Measurements from ENCODE around the gene NSF.

Gene NSF

GRCh38 chr17:46770439-46770817 is 180.0 kb downstream of the NSF start:
- POLR2A ChIA-PET = no interaction called here
- Histone ChIP-seq H3K4me3 (ENCODE audit: control insufficient read depth in 1 of 7, extremely low read depth in 1 of 7, insufficient read depth in 4 of 7, low read depth in 2 of 7, low read length in 6 of 7) (peak overlapping the region in 2 of 7 experiments; percentile 54), H3K4me1 (ENCODE audit: control extremely low read depth in 1 of 4, control insufficient read depth in 4 of 4, insufficient read depth in 4 of 4, low read length in 3 of 4) (peaks cover 0 to 39% (median 32%) of the 10 kb centered on the region in 4 experiments), H3K9me3 (ENCODE audit: control extremely low read depth in 1 of 5, control insufficient read depth in 4 of 5, insufficient read depth in 2 of 5, low read depth in 1 of 5, low read length in 4 of 5) (no peaks in the 10 kb centered on the region), H3K27me3 (replicated peaks in 2 of 5; ENCODE audit: control insufficient read depth in 4 of 5, insufficient read depth in 5 of 5, low read length in 4 of 5) (peaks cover 0 to 64% (median 24%) of the 10 kb centered on the region in 5 experiments), H3K36me3 (ENCODE audit: control insufficient read depth in 4 of 4, insufficient read depth in 4 of 4, low read length in 3 of 4) (no peaks in the 10 kb centered on the region), H3K27ac (ENCODE audit: insufficient read depth in 1 of 2, low read depth in 1 of 2, low read length in 2 of 2, poor library complexity in 1 of 2, severe bottlenecking in 2 of 2) (no peak overlapping the region)
- CTCF ChIA-PET = interaction anchor here (1.0 kb wide), 1 partner anchor 28 kb away, joined by 3 read pairs; no protein-coding TSS in a partner anchor
- no peak for DNase-seq
- WGBS (ENCODE audit: insufficient coverage) = 44% methylated on average over 14 of the region's 14 CpGs

- H3K9me3 ChIP-seq (ENCODE audit: control extremely low read depth in 1 of 5, control insufficient read depth in 4 of 5, insufficient read depth in 2 of 5, low read depth in 1 of 5, low read length in 4 of 5) = no peaks in the 10 kb centered on the region
- ChIA-PET CTCF (no interaction called here), POLR2A (no interaction called here)
- peaks cover 0 to 64% (median 24%) of the 10 kb centered on the region in 5 experiments for H3K27me3 ChIP-seq (replicated peaks in 2 of 5; ENCODE audit: control insufficient read depth in 4 of 5, insufficient read depth in 5 of 5, low read length in 4 of 5)
- H3K4me1 ChIP-seq (ENCODE audit: control extremely low read depth in 1 of 4, control insufficient read depth in 4 of 4, insufficient read depth in 4 of 4, low read length in 3 of 4) = peaks cover 0 to 39% (median 32%) of the 10 kb centered on the region in 4 experiments
- DNase-seq = peak in 2 of 3 donors; percentile 42 to 60
- H3K27ac ChIP-seq (ENCODE audit: insufficient read depth in 1 of 2, low read depth in 1 of 2, low read length in 2 of 2, poor library complexity in 1 of 2, severe bottlenecking in 2 of 2) = no peak overlapping the region
- WGBS (ENCODE audit: insufficient coverage) = under 1% methylated on average over 64 of the region's 73 CpGs
- no peaks in the 10 kb centered on the region for H3K36me3 ChIP-seq (ENCODE audit: control insufficient read depth in 4 of 4, insufficient read depth in 4 of 4, low read length in 3 of 4)
- H3K4me3 ChIP-seq (ENCODE audit: control insufficient read depth in 1 of 7, extremely low read depth in 1 of 7, insufficient read depth in 4 of 7, low read depth in 2 of 7, low read length in 6 of 7) = peak overlapping the region in 6 of 7 experiments; percentile 26 to 62 (median 54)
These were observed 180.5 kb downstream of the NSF start for GRCh38 chr17:46770818-46771560.

GRCh38 chr17:46771561-46772474 is 181.3 kb downstream of the NSF start:
- CTCF ChIA-PET = no interaction called here
- no peak overlapping the region for H3K27ac ChIP-seq (ENCODE audit: insufficient read depth in 1 of 2, low read depth in 1 of 2, low read length in 2 of 2, poor library complexity in 1 of 2, severe bottlenecking in 2 of 2)
- H3K9me3 ChIP-seq (ENCODE audit: control extremely low read depth in 1 of 5, control insufficient read depth in 4 of 5, insufficient read depth in 2 of 5, low read depth in 1 of 5, low read length in 4 of 5) = no peaks in the 10 kb centered on the region
- peak in 1 of 3 donors; percentile 36 for DNase-seq
- H3K27me3 ChIP-seq (replicated peaks in 2 of 5; ENCODE audit: control insufficient read depth in 4 of 5, insufficient read depth in 5 of 5, low read length in 4 of 5) = peaks cover 0 to 64% (median 26%) of the 10 kb centered on the region in 5 experiments
- POLR2A ChIA-PET = no interaction called here
- H3K36me3 ChIP-seq (ENCODE audit: control insufficient read depth in 4 of 4, insufficient read depth in 4 of 4, low read length in 3 of 4) = no peaks in the 10 kb centered on the region
- H3K4me1 ChIP-seq (ENCODE audit: control extremely low read depth in 1 of 4, control insufficient read depth in 4 of 4, insufficient read depth in 4 of 4, low read length in 3 of 4) = peaks cover 0 to 39% (median 32%) of the 10 kb centered on the region in 4 experiments
- under 1% methylated on average over 81 of the region's 135 CpGs for WGBS (ENCODE audit: insufficient coverage)
- peak overlapping the region; percentile 10 to 68 (median 60) for H3K4me3 ChIP-seq (ENCODE audit: control insufficient read depth in 1 of 7, extremely low read depth in 1 of 7, insufficient read depth in 4 of 7, low read depth in 2 of 7, low read length in 6 of 7)

- peaks cover 0 to 64% (median 26%) of the 10 kb centered on the region in 5 experiments for H3K27me3 ChIP-seq (replicated peaks in 2 of 5; ENCODE audit: control insufficient read depth in 4 of 5, insufficient read depth in 5 of 5, low read length in 4 of 5)
- no peaks in the 10 kb centered on the region for H3K36me3 ChIP-seq (ENCODE audit: control insufficient read depth in 4 of 4, insufficient read depth in 4 of 4, low read length in 3 of 4)
- peak overlapping the region in 6 of 7 experiments; percentile 32 to 68 (median 62) for H3K4me3 ChIP-seq (ENCODE audit: control insufficient read depth in 1 of 7, extremely low read depth in 1 of 7, insufficient read depth in 4 of 7, low read depth in 2 of 7, low read length in 6 of 7)
- ChIA-PET POLR2A (no interaction called here), CTCF (interaction anchor here (0.7 kb wide), 1 partner anchor 18 kb away, joined by 3 read pairs; no protein-coding TSS in a partner anchor)
- no peak overlapping the region for H3K27ac ChIP-seq (ENCODE audit: insufficient read depth in 1 of 2, low read depth in 1 of 2, low read length in 2 of 2, poor library complexity in 1 of 2, severe bottlenecking in 2 of 2)
- WGBS (ENCODE audit: insufficient coverage) = 10% methylated on average over 6 of the region's 16 CpGs
- peaks cover 0 to 39% (median 32%) of the 10 kb centered on the region in 4 experiments for H3K4me1 ChIP-seq (ENCODE audit: control extremely low read depth in 1 of 4, control insufficient read depth in 4 of 4, insufficient read depth in 4 of 4, low read length in 3 of 4)
- peak in 1 of 3 donors; percentile 19 for DNase-seq
- H3K9me3 ChIP-seq (ENCODE audit: control extremely low read depth in 1 of 5, control insufficient read depth in 4 of 5, insufficient read depth in 2 of 5, low read depth in 1 of 5, low read length in 4 of 5) = no peaks in the 10 kb centered on the region
These were observed 182.2 kb downstream of the NSF start for GRCh38 chr17:46772475-46773220.

- DNase-seq = peak in 2 of 3 donors; percentile 61 to 69
- H3K4me3 ChIP-seq (ENCODE audit: control insufficient read depth in 1 of 7, extremely low read depth in 1 of 7, insufficient read depth in 4 of 7, low read depth in 2 of 7, low read length in 6 of 7) = no peak overlapping the region
- CTCF ChIA-PET = interaction anchor here (0.7 kb wide), 1 partner anchor 18 kb away, joined by 3 read pairs; no protein-coding TSS in a partner anchor
- H3K27me3 ChIP-seq (replicated peaks in 2 of 5; ENCODE audit: control insufficient read depth in 4 of 5, insufficient read depth in 5 of 5, low read length in 4 of 5) = peaks cover 0 to 60% (median 23%) of the 10 kb centered on the region in 5 experiments
- no peaks in the 10 kb centered on the region for H3K9me3 ChIP-seq (ENCODE audit: control extremely low read depth in 1 of 5, control insufficient read depth in 4 of 5, insufficient read depth in 2 of 5, low read depth in 1 of 5, low read length in 4 of 5)
- H3K4me1 ChIP-seq (ENCODE audit: control extremely low read depth in 1 of 4, control insufficient read depth in 4 of 4, insufficient read depth in 4 of 4, low read length in 3 of 4) = peaks cover 0 to 39% (median 32%) of the 10 kb centered on the region in 4 experiments
- 0% methylated on average over 2 of the region's 6 CpGs for WGBS (ENCODE audit: insufficient coverage)
- no peaks in the 10 kb centered on the region for H3K36me3 ChIP-seq (ENCODE audit: control insufficient read depth in 4 of 4, insufficient read depth in 4 of 4, low read length in 3 of 4)
- H3K27ac ChIP-seq (ENCODE audit: insufficient read depth in 1 of 2, low read depth in 1 of 2, low read length in 2 of 2, poor library complexity in 1 of 2, severe bottlenecking in 2 of 2) = no peak overlapping the region
- POLR2A ChIA-PET = no interaction called here
These were observed 182.7 kb downstream of the NSF start for GRCh38 chr17:46773221-46773605.

- no peak overlapping the region for H3K4me3 ChIP-seq (ENCODE audit: control insufficient read depth in 1 of 7, extremely low read depth in 1 of 7, insufficient read depth in 4 of 7, low read depth in 2 of 7, low read length in 6 of 7)
- H3K9me3 ChIP-seq (ENCODE audit: control extremely low read depth in 1 of 5, control insufficient read depth in 4 of 5, insufficient read depth in 2 of 5, low read depth in 1 of 5, low read length in 4 of 5) = no peaks in the 10 kb centered on the region
- ChIA-PET POLR2A (no interaction called here), CTCF (no interaction called here)
- peaks cover 0 to 39% (median 32%) of the 10 kb centered on the region in 4 experiments for H3K4me1 ChIP-seq (ENCODE audit: control extremely low read depth in 1 of 4, control insufficient read depth in 4 of 4, insufficient read depth in 4 of 4, low read length in 3 of 4)
- 84% methylated on average over 13 of the region's 15 CpGs for WGBS (ENCODE audit: insufficient coverage)
- H3K27ac ChIP-seq (ENCODE audit: insufficient read depth in 1 of 2, low read depth in 1 of 2, low read length in 2 of 2, poor library complexity in 1 of 2, severe bottlenecking in 2 of 2) = no peak overlapping the region
- no peak for DNase-seq
- no peaks in the 10 kb centered on the region for H3K36me3 ChIP-seq (ENCODE audit: control insufficient read depth in 4 of 4, insufficient read depth in 4 of 4, low read length in 3 of 4)
- peaks cover 0 to 56% (median 21%) of the 10 kb centered on the region in 5 experiments for H3K27me3 ChIP-seq (replicated peaks in 2 of 5; ENCODE audit: control insufficient read depth in 4 of 5, insufficient read depth in 5 of 5, low read length in 4 of 5)
These were observed 183.2 kb downstream of the NSF start for GRCh38 chr17:46773676-46774075.

Measured in common myeloid progenitor, CD34-positive (primary cell).